ENCODE data around the gene COL27A1. TPM values are rescaled to one million over a fixed set of nuclear protein-coding genes. Genes with fewer than 3 reads are reported as not detected.
A peak's percentile ranks its signal among the peaks of the same experiment; 100 is the strongest.

The COL27A1 gene
- total and polyA plus RNA-seq, 2 experiments from 2014 or later, result 44.6 to 47.0 TPM

DNA sequence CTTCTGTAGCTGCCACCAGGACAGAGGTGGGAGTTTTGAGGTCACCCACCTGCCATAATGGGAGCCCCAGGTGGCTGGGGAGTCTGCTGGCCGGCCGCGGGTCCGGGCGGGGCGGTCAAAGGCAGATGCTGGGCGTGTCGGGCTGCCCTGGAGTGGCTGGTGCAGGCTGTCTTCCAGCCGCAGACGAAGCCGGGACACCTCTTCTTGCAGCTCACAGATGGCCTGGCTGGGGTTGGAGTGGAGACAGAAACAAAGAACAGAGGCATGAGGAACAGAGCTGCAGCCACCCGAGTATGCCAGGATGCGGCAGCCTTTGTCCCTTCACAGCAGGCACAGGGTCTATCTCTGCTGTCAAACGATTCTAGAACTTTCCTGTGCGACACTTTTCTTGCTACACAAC lies 192.3 kb downstream of the COL27A1 start:
- Histone ChIP-seq H3K4me1 (ENCODE audit: insufficient read depth) (peaks cover 13% of the 10 kb centered on the region), H3K36me3 (replicated peaks; ENCODE audit: insufficient read depth, low read depth) (no peaks in the 10 kb centered on the region), H2AFZ (no peak overlapping the region), H3K9me2 (replicated peaks; ENCODE audit: insufficient read depth) (no peaks in the 10 kb centered on the region), H3K4me2 (no peak overlapping the region), H3K79me2 (no peaks in the 10 kb centered on the region), H4K20me1 (ENCODE audit: insufficient read depth, poor library complexity, severe bottlenecking) (no peaks in the 10 kb centered on the region), H3K27me3 (no peaks in the 10 kb centered on the region), H3K27ac (no peak overlapping the region), H3K9me3 (ENCODE audit: low read depth) (no peaks in the 10 kb centered on the region), H3K4me3 (no peak overlapping the region)
- TF ChIP-seq EZH2 (IDR thresholded peaks at IDR 0.05; ENCODE audit: borderline replicate concordance) (no peak), EZH2phosphoT487 (IDR thresholded peaks at IDR 0.05; ENCODE audit: low read depth, severe bottlenecking, unreplicated experiment) (no peak)
- TF ChIP-seq, protein P1, sequence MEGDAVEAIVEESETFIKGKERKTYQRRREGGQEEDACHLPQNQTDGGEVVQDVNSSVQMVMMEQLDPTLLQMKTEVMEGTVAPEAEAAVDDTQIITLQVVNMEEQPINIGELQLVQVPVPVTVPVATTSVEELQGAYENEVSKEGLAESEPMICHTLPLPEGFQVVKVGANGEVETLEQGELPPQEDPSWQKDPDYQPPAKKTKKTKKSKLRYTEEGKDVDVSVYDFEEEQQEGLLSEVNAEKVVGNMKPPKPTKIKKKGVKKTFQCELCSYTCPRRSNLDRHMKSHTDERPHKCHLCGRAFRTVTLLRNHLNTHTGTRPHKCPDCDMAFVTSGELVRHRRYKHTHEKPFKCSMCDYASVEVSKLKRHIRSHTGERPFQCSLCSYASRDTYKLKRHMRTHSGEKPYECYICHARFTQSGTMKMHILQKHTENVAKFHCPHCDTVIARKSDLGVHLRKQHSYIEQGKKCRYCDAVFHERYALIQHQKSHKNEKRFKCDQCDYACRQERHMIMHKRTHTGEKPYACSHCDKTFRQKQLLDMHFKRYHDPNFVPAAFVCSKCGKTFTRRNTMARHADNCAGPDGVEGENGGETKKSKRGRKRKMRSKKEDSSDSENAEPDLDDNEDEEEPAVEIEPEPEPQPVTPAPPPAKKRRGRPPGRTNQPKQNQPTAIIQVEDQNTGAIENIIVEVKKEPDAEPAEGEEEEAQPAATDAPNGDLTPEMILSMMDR (IDR thresholded peaks at IDR 0.05; ENCODE audit: poor library complexity), result no peak
- no peak for DNase-seq (ENCODE audit: low spot score)
- WGBS (ENCODE audit: low lambda C conversion rate, missing lambda C conversion rate), result 92% methylated on average over 15 of the region's 15 CpGs

DNA sequence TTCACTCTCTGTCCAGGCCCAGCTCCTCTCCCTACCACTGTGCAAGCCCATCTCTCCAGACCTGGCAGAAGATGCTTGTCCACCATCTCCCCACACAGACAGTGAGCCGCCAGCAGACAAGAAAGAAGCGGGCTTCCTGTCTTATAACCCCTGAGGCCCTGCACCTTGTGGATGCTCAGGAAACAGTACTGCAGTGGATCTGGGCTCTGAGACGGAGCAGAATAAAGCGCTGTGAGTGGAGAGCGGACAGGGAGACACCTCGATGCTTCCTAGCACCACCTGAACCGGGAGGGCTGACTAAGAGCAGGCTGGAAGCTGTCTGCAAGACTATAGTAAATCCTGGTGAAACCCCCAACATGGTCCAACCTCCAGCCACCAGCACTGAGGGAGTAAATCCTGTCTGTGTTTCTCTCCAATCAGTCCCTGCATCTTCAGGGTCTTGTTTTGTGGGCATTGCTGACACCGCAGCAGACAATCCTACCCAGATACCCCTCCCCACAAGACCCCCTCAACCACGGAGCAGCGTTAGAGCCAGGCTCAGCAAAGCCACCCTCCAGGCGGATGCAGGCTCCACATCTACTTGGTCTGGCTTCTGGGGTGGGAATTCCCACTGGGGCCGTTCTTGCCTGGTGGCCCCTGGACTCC lies 193.0 kb downstream of the COL27A1 start:
- H2AFZ ChIP-seq, result no peak overlapping the region
- no peaks in the 10 kb centered on the region for H3K79me2 ChIP-seq
- DNase-seq (ENCODE audit: low spot score), result no peak
- TF ChIP-seq EZH2phosphoT487 (IDR thresholded peaks at IDR 0.05; ENCODE audit: low read depth, severe bottlenecking, unreplicated experiment) (no peak), EZH2 (IDR thresholded peaks at IDR 0.05; ENCODE audit: borderline replicate concordance) (no peak)
- TF ChIP-seq, protein P1 (IDR thresholded peaks at IDR 0.05; ENCODE audit: poor library complexity), result no peak
- peaks cover 13% of the 10 kb centered on the region for H3K4me1 ChIP-seq (ENCODE audit: insufficient read depth)
- WGBS (ENCODE audit: low lambda C conversion rate, missing lambda C conversion rate), result 75% methylated on average over 12 of the region's 12 CpGs
- no peak overlapping the region for H3K4me3 ChIP-seq
- H3K4me2 ChIP-seq, result peak overlapping the region; percentile 41
- no peaks in the 10 kb centered on the region for H3K9me3 ChIP-seq (ENCODE audit: low read depth)
- H3K27ac ChIP-seq, result peak overlapping the region; percentile 83
- H3K27me3 ChIP-seq, result no peaks in the 10 kb centered on the region
- no peaks in the 10 kb centered on the region for H3K36me3 ChIP-seq (replicated peaks; ENCODE audit: insufficient read depth, low read depth)
- H4K20me1 ChIP-seq (ENCODE audit: insufficient read depth, poor library complexity, severe bottlenecking), result no peaks in the 10 kb centered on the region
- H3K9me2 ChIP-seq (replicated peaks; ENCODE audit: insufficient read depth), result no peaks in the 10 kb centered on the region

GRCh38 chr9:114348906-114349482 lies 193.7 kb downstream of the COL27A1 start:
- Histone ChIP-seq H3K27me3 (no peaks in the 10 kb centered on the region), H3K36me3 (replicated peaks; ENCODE audit: insufficient read depth, low read depth) (no peaks in the 10 kb centered on the region), H3K4me1 (ENCODE audit: insufficient read depth) (peaks cover 13% of the 10 kb centered on the region), H3K4me2 (peak overlapping the region; percentile 41), H3K9me3 (ENCODE audit: low read depth) (no peaks in the 10 kb centered on the region), H3K4me3 (no peak overlapping the region), H2AFZ (no peak overlapping the region), H4K20me1 (ENCODE audit: insufficient read depth, poor library complexity, severe bottlenecking) (no peaks in the 10 kb centered on the region), H3K27ac (peak overlapping the region; percentile 83), H3K79me2 (no peaks in the 10 kb centered on the region), H3K9me2 (replicated peaks; ENCODE audit: insufficient read depth) (no peaks in the 10 kb centered on the region)
- no peak for TF ChIP-seq EZH2phosphoT487 (IDR thresholded peaks at IDR 0.05; ENCODE audit: low read depth, severe bottlenecking, unreplicated experiment)
- TF ChIP-seq, protein P1 (IDR thresholded peaks at IDR 0.05; ENCODE audit: poor library complexity), result no peak
- TF ChIP-seq EZH2 (IDR thresholded peaks at IDR 0.05; ENCODE audit: borderline replicate concordance), result no peak
- peak; percentile 94 for DNase-seq (ENCODE audit: low spot score)
- 37% methylated on average over 9 of the region's 9 CpGs for WGBS (ENCODE audit: low lambda C conversion rate, missing lambda C conversion rate)
